H9 (cell line): ENCODE data around the gene SERPINC1. TPM values are rescaled to one million over a fixed set of nuclear protein-coding genes. Genes with fewer than 3 reads are reported as not detected.
A peak's percentile ranks its signal among the peaks of the same experiment; 100 is the strongest.

Experiments
- DNase-seq: peaks from one replicate; pipeline ENCODE4 v3.0.0-alpha.2; 2017
- H2AFZ ChIP-seq: one replicate; pipeline ENCODE4 v1.6.1; 2013; ENCODE audit warnings: mild to moderate bottlenecking, low read length, control low read depth, moderate library complexity
- H2AK5ac ChIP-seq: 2 replicates; pipeline ENCODE4 v1.6.1; 2013; ENCODE audit warnings: low read length, control low read depth, mixed read lengths; ENCODE audit not compliant: insufficient read length
- H2BK120ac ChIP-seq: one replicate; pipeline ENCODE4 v1.6.1; 2013; ENCODE audit warnings: low read depth, mild to moderate bottlenecking, low read length, control low read depth, inconsistent platforms; ENCODE audit not compliant: poor library complexity, severe bottlenecking
- H2BK12ac ChIP-seq: 2 replicates; pipeline ENCODE4 v1.6.1; 2013; ENCODE audit warnings: low read length, control low read depth, mixed read lengths, low read depth; ENCODE audit not compliant: insufficient read length
- H2BK15ac ChIP-seq: 2 replicates; pipeline ENCODE4 v1.6.1; 2013; ENCODE audit warnings: low read depth, low read length, control low read depth
- H2BK20ac ChIP-seq: one replicate; pipeline ENCODE4 v1.6.1; 2013; ENCODE audit warnings: low read depth, mild to moderate bottlenecking, low read length, control low read depth, inconsistent platforms; ENCODE audit not compliant: poor library complexity, severe bottlenecking
- H2BK5ac ChIP-seq: 2 replicates; pipeline ENCODE4 v1.6.1; 2013; ENCODE audit warnings: low read length, control low read depth, mixed read lengths; ENCODE audit not compliant: insufficient read length
- H3K14ac ChIP-seq: 2 replicates; pipeline ENCODE4 v1.6.1; 2013; ENCODE audit warnings: low read length, control low read depth; ENCODE audit not compliant: insufficient read depth
- H3K18ac ChIP-seq: 2 replicates; pipeline ENCODE4 v1.6.1; 2013; ENCODE audit warnings: low read depth, mild to moderate bottlenecking, mixed read lengths, low read length, control low read depth; ENCODE audit not compliant: insufficient read length
- H3K23ac ChIP-seq: 2 replicates; pipeline ENCODE4 v1.6.1; 2013; ENCODE audit warnings: low read length, control low read depth, mixed read lengths, low read depth; ENCODE audit not compliant: insufficient read length
- H3K23me2 ChIP-seq: 2 replicates; pipeline ENCODE4 v1.6.1; 2013; ENCODE audit warnings: low read depth, mild to moderate bottlenecking, mixed read lengths, low read length, control low read depth; ENCODE audit not compliant: insufficient read length, poor library complexity, severe bottlenecking
- H3K27ac ChIP-seq: 2 replicates; pipeline ENCODE4 v1.5.1; 2013; ENCODE audit warnings: low read length, control low read depth, mixed read lengths, low read depth; ENCODE audit not compliant: insufficient read length
- H3K27me3 ChIP-seq: 2 replicates; pipeline ENCODE4 v1.6.1; 2013; ENCODE audit warnings: low read length, control low read depth, inconsistent platforms; ENCODE audit not compliant: insufficient read depth
- H3K4ac ChIP-seq: 2 replicates; pipeline ENCODE4 v1.6.1; 2013; ENCODE audit warnings: low read depth, mild to moderate bottlenecking, control low read depth, inconsistent platforms, low read length, moderate library complexity
- H3K4me1 ChIP-seq: 2 replicates; pipeline ENCODE4 v1.6.1; 2013; ENCODE audit warnings: low read length, control low read depth, inconsistent platforms; ENCODE audit not compliant: insufficient read depth
- H3K4me2 ChIP-seq: 2 replicates; pipeline ENCODE4 v1.6.1; 2013; ENCODE audit warnings: low read length, control low read depth, mixed read lengths; ENCODE audit not compliant: insufficient read length, insufficient read depth
- H3K56ac ChIP-seq: 2 replicates; pipeline ENCODE4 v1.6.1; 2013; ENCODE audit warnings: low read depth, mild to moderate bottlenecking, mixed read lengths, low read length, control low read depth; ENCODE audit not compliant: insufficient read length
- H3K79me1 ChIP-seq: 2 replicates; pipeline ENCODE4 v1.6.1; 2013; ENCODE audit warnings: low read depth, mild to moderate bottlenecking, moderate library complexity, low read length, control low read depth, inconsistent platforms; ENCODE audit not compliant: insufficient read depth, poor library complexity, severe bottlenecking
- H3K79me2 ChIP-seq: 2 replicates; pipeline ENCODE4 v1.6.1; 2013; ENCODE audit warnings: low read length, control low read depth, inconsistent platforms; ENCODE audit not compliant: insufficient read depth
- H3K9ac ChIP-seq: 2 replicates; pipeline ENCODE4 v1.6.1; 2013; ENCODE audit warnings: low read length, control low read depth, mixed read lengths; ENCODE audit not compliant: insufficient read length; ENCODE audit errors: extremely low read depth
- H3K9me3 ChIP-seq: one replicate; pipeline ENCODE4 v1.6.1; 2013; ENCODE audit warnings: low read depth, low read length, inconsistent platforms; ENCODE audit not compliant: control insufficient read depth
- H3T11ph ChIP-seq: one replicate; pipeline ENCODE4 v1.6.1; 2013; ENCODE audit warnings: mild to moderate bottlenecking, low read length, control low read depth, inconsistent platforms
- H4K20me1 ChIP-seq: one replicate; pipeline ENCODE4 v1.6.1; 2013; ENCODE audit not compliant: control insufficient read depth, insufficient read length, insufficient read depth
- H4K5ac ChIP-seq: 2 replicates; pipeline ENCODE4 v1.6.1; 2013; ENCODE audit warnings: low read depth, mild to moderate bottlenecking, mixed read lengths, low read length, control low read depth; ENCODE audit not compliant: insufficient read length
- H4K8ac ChIP-seq: replicated peaks from 2 replicates; pipeline ENCODE4 v1.6.1; 2013; ENCODE audit warnings: low read length, control low read depth, mixed read lengths, low read depth; ENCODE audit not compliant: insufficient read length
- H4K91ac ChIP-seq: 2 replicates; pipeline ENCODE4 v1.6.1; 2013; ENCODE audit warnings: low read depth, mild to moderate bottlenecking, moderate library complexity, mixed read lengths, low read length, control low read depth; ENCODE audit not compliant: insufficient read length
- H3K27ac Mint-ChIP-seq, 3 experiments: 2 replicates in 2 of 3; 3 replicates in 1 of 3; pipeline ENCODE4 v1.8.0; 2020 to 2021; ENCODE audit warnings: mixed read lengths in 3 of 3, mild to moderate bottlenecking in 1 of 3, moderate library complexity in 1 of 3
- H3K27me3 Mint-ChIP-seq: 2 replicates; pipeline ENCODE4 v1.8.0; 2021; ENCODE audit warnings: low read depth, mild to moderate bottlenecking, moderate library complexity, mixed read lengths
- H3K36me3 Mint-ChIP-seq, 3 experiments: 2 replicates in 2 of 3; 3 replicates in 1 of 3; pipeline ENCODE4 v1.8.0; 2020 to 2021; ENCODE audit warnings: low read depth in 3 of 3, mixed read lengths in 3 of 3; ENCODE audit not compliant: insufficient read depth in 1 of 3
- H3K4me1 Mint-ChIP-seq, 2 experiments: 2 replicates each; pipeline ENCODE4 v1.8.0; 2020; ENCODE audit warnings: mixed read lengths in 2 of 2
- H3K4me3 Mint-ChIP-seq, 2 experiments: 2 replicates in 1 of 2; 3 replicates in 1 of 2; pipeline ENCODE4 v1.8.0; 2020 to 2021; ENCODE audit warnings: mild to moderate bottlenecking in 2 of 2, mixed read lengths in 2 of 2, moderate library complexity in 1 of 2
- H3K9me3 Mint-ChIP-seq, 2 experiments: 2 replicates in 1 of 2; 3 replicates in 1 of 2; pipeline ENCODE4 v1.8.0; 2020; ENCODE audit warnings: mild to moderate bottlenecking in 2 of 2, mixed read lengths in 2 of 2, moderate library complexity in 1 of 2
- CTCF ChIP-seq: fragments of 200-600 bp; sonication (generic); conservative IDR thresholded peaks from 3 replicates; pipeline ENCODE4 v1.8.0; 2021; ENCODE audit warnings: antibody characterized with exemption, mild to moderate bottlenecking
- whole genome bisulfite sequencing: extraction: QIAGEN DNeasy Blood & Tissue Kit; methylation state at CpG from one replicate; pipeline ENCODE4 v1.1.7; 2013; ENCODE audit warnings: missing lambda C conversion rate, low lambda C conversion rate, mixed read lengths; ENCODE audit not compliant: insufficient read length; ENCODE audit errors: extremely low coverage; 5-methylcytosine and 5-hydroxymethylcytosine counted together
- total RNA-seq: library from RNA; stranded (reverse); gene quantifications from 2 replicates; pipeline ENCODE4 v1.2.1, GENCODE V29; 2021

The SERPINC1 gene
- total RNA-seq, 1 experiment from 2014 or later: not detected

- Histone ChIP-seq H2BK12ac (no peak within 1 kb of the TSS), H2BK15ac (no peak within 1 kb of the TSS), H3K79me2 (peaks cover 16% of the 10 kb centered on the region; the same call in 1 of the 2 replicates), H3K4ac (no peak within 1 kb of the TSS; the same call in 1 of the 2 replicates), H4K8ac (no peak within 1 kb of the TSS), H3K79me1 (no peaks in the 10 kb centered on the region), H2BK5ac (peak within 1 kb of the TSS; percentile 46), H4K91ac (no peak within 1 kb of the TSS), H3K27ac (peak within 1 kb of the TSS; percentile 68), H2BK120ac (no peak within 1 kb of the TSS), H2AFZ (peak within 1 kb of the TSS; percentile 37), H3K9ac (peak within 1 kb of the TSS; percentile 98), H3K27me3 (no peaks in the 10 kb centered on the region), H2AK5ac (no peak within 1 kb of the TSS), H3K14ac (peak within 1 kb of the TSS; percentile 99), H3K9me3 (no peaks in the 10 kb centered on the region), H3T11ph (no peak within 1 kb of the TSS), H3K18ac (peak within 1 kb of the TSS; percentile 89), H4K20me1 (no peaks in the 10 kb centered on the region), H3K23me2 (peaks cover 10% of the 10 kb centered on the region), H3K4me2 (peak within 1 kb of the TSS; percentile 96), H2BK20ac (no peak within 1 kb of the TSS), H4K5ac (peak within 1 kb of the TSS; percentile 95), H3K4me1 (no peaks in the 10 kb centered on the region), H3K56ac (peak within 1 kb of the TSS; percentile 27), H3K23ac (no peak within 1 kb of the TSS)
- no CpG with 5 or more reads among the region's 53 CpGs for WGBS
- H3K27me3 Mint-ChIP-seq: peaks cover 3% of the 10 kb centered on the region; the same call in 1 of the 2 replicates
- H3K27ac Mint-ChIP-seq: peak within 1 kb of the TSS; percentile 99 to 100 (median 99)
- H3K9me3 Mint-ChIP-seq: peaks cover 0 to 9% of the 10 kb centered on the region in 2 experiments; a peak in 2 of 5 replicates
- peaks cover 55 to 68% (median 59%) of the 10 kb centered on the region in 3 experiments for H3K36me3 Mint-ChIP-seq
- peak; percentile 99 for DNase-seq
- H3K4me1 Mint-ChIP-seq: peaks cover 33 to 45% of the 10 kb centered on the region in 2 experiments
- peak within 1 kb of the TSS; percentile 98 to 99 for H3K4me3 Mint-ChIP-seq
- TF ChIP-seq CTCF: no peak
Observed at GRCh38 chr1:173868266-173869020, 48.7 kb downstream of the SERPINC1 start, which contains the start of gene ZBTB37. TSS of gene ZBTB37 (plus strand) at chr1:173868380. CDS start at chr1:173870226, 1,846 bp downstream.
